Thyroid gland (tissue), 4 donors: ENCODE results near the gene TBC1D2. TPM values are rescaled to one million over a fixed set of nuclear protein-coding genes. Genes with fewer than 3 reads are reported as not detected.

Experiments
- DNase-seq, 2 donors: peaks; one replicate each; pipeline ENCODE4 v3.0.0-alpha.2; 2019
- H3K27ac ChIP-seq, 3 donors: fragments of 200-600 bp; sonication (generic); 1 replicate in 2 of 3; 2 replicates in 1 of 3; pipeline ENCODE4 v1.5.1; 2016 to 2019; ENCODE audit warnings: mild to moderate bottlenecking in 1 of 3, moderate library complexity in 1 of 3
- H3K27me3 ChIP-seq: fragments of 200-600 bp; sonication (generic); one replicate; pipeline ENCODE4 v1.5.1; 2019
- H3K36me3 ChIP-seq, 2 donors: fragments of 200-600 bp; sonication (generic); one replicate each; pipeline ENCODE4 v1.5.1; 2016 to 2019
- H3K4me1 ChIP-seq, 2 donors: fragments of 200-600 bp; sonication (generic); one replicate each; pipeline ENCODE4 v1.5.1; 2017 to 2019
- H3K4me3 ChIP-seq, 3 donors: fragments of 200-600 bp; sonication (generic); replicated peaks in 1 of 3; 1 replicate in 2 of 3; 2 replicates in 1 of 3; pipeline ENCODE4 v1.5.1; 2016; ENCODE audit warnings: mild to moderate bottlenecking in 1 of 3
- H3K9me3 ChIP-seq: fragments of 200-600 bp; sonication (generic); one replicate; pipeline ENCODE4 v1.5.1; 2017
- CTCF ChIP-seq, 6 experiments: fragments of 200-600 bp in 3 of 6; fragments of 450-650 bp in 3 of 6; sonication (generic) in 3 of 6; IDR thresholded peaks; one replicate each; pipeline ENCODE4 v1.5.1; 2016 to 2019; ENCODE audit warnings: antibody characterized with exemption in 6 of 6, mild to moderate bottlenecking in 2 of 6, inconsistent platforms in 1 of 6, moderate library complexity in 1 of 6
- POLR2A ChIP-seq, 2 donors: fragments of 450-650 bp; IDR thresholded peaks; one replicate each; pipeline ENCODE4 v1.6.1; 2017; ENCODE audit warnings: antibody characterized with exemption in 2 of 2, mild to moderate bottlenecking in 2 of 2, moderate library complexity in 1 of 2
- WGBS, 2 donors: methylation state at CpG; one replicate each; pipeline ENCODE4 v1.1.5; 2017; 5-methylcytosine and 5-hydroxymethylcytosine counted together
- intact Hi-C: fragments of 100-400 bp; cut with DNase I; formaldehyde crosslinking; loops from one replicate; pipeline ENCODE4 v1.15.1; 2023
- total RNA-seq, 4 donors: library from RNA; depleted of rRNA; stranded (reverse); fragments of >200 nt; gene quantifications; one replicate each; pipeline ENCODE4 v1.2.3, GENCODE V29; 2016

The TBC1D2 gene
- total RNA-seq, 4 donors from 2014 or later, result 12.9 to 20.9 (median 18.3) TPM

- H3K27me3 ChIP-seq, result no peaks in the 10 kb centered on the region
- H3K9me3 ChIP-seq, result no peaks in the 10 kb centered on the region
- peaks cover 0 to 19% of the 10 kb centered on the region in 2 donors for H3K36me3 ChIP-seq
- intact Hi-C loops, result no loop called here
- DNase-seq, result no peak
- H3K27ac ChIP-seq, result no peak overlapping the region
- H3K4me3 ChIP-seq, result no peak overlapping the region
- peaks cover 0 to 5% of the 10 kb centered on the region in 2 donors for H3K4me1 ChIP-seq
- no peak for TF ChIP-seq CTCF (IDR thresholded peaks at IDR 0.05)
- no peak for TF ChIP-seq POLR2A (IDR thresholded peaks at IDR 0.05)
- 96 to 100% methylated on average over 5 of the region's 20 CpGs for WGBS, 2 donors
Observed at GRCh38 chr9:98208635-98209034, 46.8 kb downstream of the TBC1D2 start.

GRCh38 chr9:98207606-98208005, 47.8 kb downstream of the TBC1D2 start:
- intact Hi-C loops, result loop anchor here (2.0 kb wide), 1 partner anchor 55 kb away; no protein-coding TSS in a partner anchor

GRCh38 chr9:98206754-98207153, 48.7 kb downstream of the TBC1D2 start:
- Histone ChIP-seq H3K9me3 (no peaks in the 10 kb centered on the region), H3K36me3 (peaks cover 0 to 13% of the 10 kb centered on the region in 2 donors), H3K4me1 (peaks cover 0 to 5% of the 10 kb centered on the region in 2 donors), H3K27ac (no peak overlapping the region), H3K27me3 (no peaks in the 10 kb centered on the region), H3K4me3 (no peak overlapping the region)
- TF ChIP-seq CTCF (IDR thresholded peaks at IDR 0.05), result no peak
- no peak for TF ChIP-seq POLR2A (IDR thresholded peaks at IDR 0.05)
- WGBS, 2 donors, result 32 to 41% methylated on average over 2 of the region's 2 CpGs
- intact Hi-C loops, result loop anchor here (2.0 kb wide), 1 partner anchor 56 kb away; no protein-coding TSS in a partner anchor
- no peak for DNase-seq

More at GRCh38 chr9:98207606-98208005, 47.8 kb downstream of the TBC1D2 start:
- DNase-seq, result no peak
- peaks cover 0 to 13% of the 10 kb centered on the region in 2 donors for H3K36me3 ChIP-seq
- peaks cover 0 to 5% of the 10 kb centered on the region in 2 donors for H3K4me1 ChIP-seq
- H3K27me3 ChIP-seq, result no peaks in the 10 kb centered on the region
- no peak overlapping the region for H3K4me3 ChIP-seq
- H3K9me3 ChIP-seq, result no peaks in the 10 kb centered on the region
- no peak overlapping the region for H3K27ac ChIP-seq
- TF ChIP-seq POLR2A (IDR thresholded peaks at IDR 0.05) (no peak), CTCF (IDR thresholded peaks at IDR 0.05) (no peak)
- WGBS, 2 donors, result 87 to 90% methylated on average over 4 of the region's 4 CpGs

- Histone ChIP-seq H3K4me3 (no peak overlapping the region), H3K27me3 (no peaks in the 10 kb centered on the region), H3K27ac (no peak overlapping the region), H3K9me3 (no peaks in the 10 kb centered on the region), H3K4me1 (peaks cover 0 to 5% of the 10 kb centered on the region in 2 donors), H3K36me3 (peaks cover 0 to 13% of the 10 kb centered on the region in 2 donors)
- intact Hi-C loops, result no loop called here
- no peak for DNase-seq
- 78 to 79% methylated on average over 4 of the region's 4 CpGs for WGBS, 2 donors
- TF ChIP-seq CTCF (IDR thresholded peaks at IDR 0.05), result no peak
- TF ChIP-seq POLR2A (IDR thresholded peaks at IDR 0.05), result no peak
Observed at GRCh38 chr9:98204692-98205091, 50.8 kb downstream of the TBC1D2 start.

- DNase-seq, result no peak
- no peak for TF ChIP-seq CTCF (IDR thresholded peaks at IDR 0.05)
- 82 to 97% methylated on average over 5 to 7 of the region's 7 CpGs for WGBS, 2 donors
- Histone ChIP-seq H3K4me1 (peaks cover 0 to 5% of the 10 kb centered on the region in 2 donors), H3K36me3 (peaks cover 0 to 16% of the 10 kb centered on the region in 2 donors), H3K27ac (no peak overlapping the region), H3K4me3 (no peak overlapping the region), H3K27me3 (no peaks in the 10 kb centered on the region), H3K9me3 (no peaks in the 10 kb centered on the region)
- intact Hi-C loops, result no loop called here
Observed at GRCh38 chr9:98203153-98203552, 52.3 kb downstream of the TBC1D2 start.
